K562 (cell line): ENCODE results near the gene PIMREG. TPM values are rescaled to one million over a fixed set of nuclear protein-coding genes. Genes with fewer than 3 reads are reported as not detected.
A peak's percentile ranks its signal among the peaks of the same experiment; 100 is the strongest.

Experiments
- ATAC-seq: fragments of 200-7000 bp; cut with Tn5 transposase; 3 replicates; pipeline ENCODE4 v1.9.1; 2020; ENCODE audit warnings: moderate library complexity
- BruUV-seq: library from RNA; stranded (reverse); fragments of 400-500 nt; replicated peaks from 2 replicates; lab custom pipeline; 2021; lab: Mats Ljungman, UMichigan
- CTCF ChIA-PET: fragments of 300-600 bp; formaldehyde crosslinking; extraction: SDS; loops from one replicate; lab custom pipeline; 2021; ENCODE audit warnings: low intra/inter-chr PET ratio; lab: Yijun Ruan, JAX
- POLR2A ChIA-PET: fragments of 300-600, 350-650 bp; sonication (Branson Sonifier 250); formaldehyde crosslinking; extraction: SDS; loops from one replicate; lab custom pipeline; 2021; ENCODE audit warnings: antibody characterized with exemption, inconsistent platforms; lab: Yijun Ruan, JAX
- DNase-seq, 4 experiments: peaks; one replicate each; pipeline versions ENCODE4 v3.0.0 to v3.0.0-alpha.2; 2011 to 2018; ENCODE audit warnings: low spot score in 3 of 4, mixed read lengths in 3 of 4; ENCODE audit errors: extremely low read depth in 1 of 4
- FAIRE-seq: peaks from 2 replicates; lab custom pipeline; 2011; peaks lifted over from hg19 to GRCh38; lab: Jason Lieb, UNC
- H2AFZ ChIP-seq: 2 replicates; pipeline ENCODE4 v1.6.0; 2011; ENCODE audit warnings: low read depth, low read length, control low read depth, inconsistent platforms
- H3K27ac ChIP-seq: fragments of 200-600 bp; 3 replicates; pipeline ENCODE4 v1.8.0; 2011; ENCODE audit warnings: low read depth, mild to moderate bottlenecking, control low read depth, inconsistent platforms, low read length, moderate library complexity, mixed read lengths; ENCODE audit errors: extremely low read depth
- H3K27me3 ChIP-seq, 2 experiments: fragments of 300-600 bp in 1 of 2; 2 replicates in 1 of 2; 3 replicates in 1 of 2; pipeline versions ENCODE4 v1.6.0 to v1.8.0; 2011; ENCODE audit warnings: inconsistent platforms in 2 of 2, low read length in 2 of 2, mild to moderate bottlenecking in 1 of 2, mixed read lengths in 1 of 2, moderate library complexity in 1 of 2; ENCODE audit not compliant: control insufficient read depth in 2 of 2, insufficient read depth in 2 of 2
- H3K36me3 ChIP-seq: fragments of 300-600 bp; 3 replicates; pipeline ENCODE4 v1.8.0; 2011; ENCODE audit warnings: mild to moderate bottlenecking, low read length, inconsistent platforms; ENCODE audit not compliant: control insufficient read depth, insufficient read depth
- H3K4me1 ChIP-seq, 2 experiments: fragments of 200-600 bp in 1 of 2; replicated peaks in 1 of 2; 2 replicates in 1 of 2; 3 replicates in 1 of 2; pipeline versions ENCODE4 v1.5.1 to v1.8.0; 2011; ENCODE audit warnings: inconsistent platforms in 2 of 2, low read length in 2 of 2, mild to moderate bottlenecking in 1 of 2, mixed read lengths in 1 of 2, moderate library complexity in 1 of 2; ENCODE audit not compliant: control insufficient read depth in 2 of 2, insufficient read depth in 2 of 2
- H3K4me2 ChIP-seq: 2 replicates; pipeline ENCODE4 v1.6.1; 2011; ENCODE audit warnings: low read length, control low read depth, inconsistent platforms, mixed read lengths; ENCODE audit not compliant: insufficient read depth
- H3K4me3 ChIP-seq: fragments of 200-600 bp; sonication (generic), shearing (Covaris generic); 2 replicates; pipeline ENCODE4 v1.5.1; 2016; ENCODE audit warnings: control low read depth, inconsistent platforms
- H3K79me2 ChIP-seq: fragments of 200-600 bp; 3 replicates; pipeline ENCODE4 v1.8.0; 2011; ENCODE audit warnings: low read length, inconsistent platforms; ENCODE audit not compliant: control insufficient read depth, insufficient read depth
- H3K9ac ChIP-seq, 2 experiments: 2 replicates each; pipeline versions ENCODE4 v1.6.0 to v1.6.1; 2011; ENCODE audit warnings: low read depth in 2 of 2, low read length in 2 of 2, control low read depth in 1 of 2, inconsistent platforms in 1 of 2, mild to moderate bottlenecking in 1 of 2, mixed read lengths in 1 of 2; ENCODE audit not compliant: insufficient read depth in 1 of 2
- H3K9me1 ChIP-seq: one replicate; pipeline ENCODE4 v1.6.0; 2011; ENCODE audit warnings: inconsistent platforms, mild to moderate bottlenecking, low read length, moderate library complexity; ENCODE audit not compliant: control insufficient read depth, insufficient read depth
- H3K9me3 ChIP-seq: replicated peaks from 2 replicates; pipeline ENCODE4 v1.5.1; 2011; ENCODE audit warnings: low read depth, low read length, inconsistent platforms; ENCODE audit not compliant: control insufficient read depth, insufficient read depth
- H4K20me1 ChIP-seq: replicated peaks from 2 replicates; pipeline ENCODE4 v1.6.1; 2011; ENCODE audit warnings: low read length, inconsistent platforms, mixed read lengths; ENCODE audit not compliant: control insufficient read depth, insufficient read depth
- CC2D1A ChIP-seq: fragments of 450-650 bp; IDR thresholded peaks from 2 replicates; pipeline ENCODE4 v1.6.1; 2017; ENCODE audit warnings: mild to moderate bottlenecking
- DIDO1 ChIP-seq: fragments of 450-650 bp; IDR thresholded peaks from 2 replicates; pipeline ENCODE4 v1.6.1; 2016; ENCODE audit warnings: low read depth, missing biosample characterization, missing genetic modification characterization
- E2F3 ChIP-seq: fragments of 250-450 bp; sonication (Bioruptor Pico); IDR thresholded peaks from 2 replicates; pipeline ENCODE4 v1.4.0; 2020; ENCODE audit warnings: mild to moderate bottlenecking
- E2F5 ChIP-seq: sonication (generic); formaldehyde crosslinking; IDR thresholded peaks from 2 replicates; pipeline ENCODE4 v1.8.0; 2022; ENCODE audit warnings: mild to moderate bottlenecking, missing genetic modification reagents
- FOS ChIP-seq: IDR thresholded peaks from 3 replicates; pipeline ENCODE4 v1.6.1; 2011; ENCODE audit not compliant: insufficient read length; ENCODE audit errors: extremely low read depth
- GABPA ChIP-seq: fragments of 200-800 bp; sonication (Bioruptor generic); conservative IDR thresholded peaks from 2 replicates; pipeline ENCODE4 v1.6.1; 2016; ENCODE audit warnings: low read depth, missing genetic modification characterization, missing compliant biosample characterization
- GATA2 ChIP-seq: sonication (generic); formaldehyde crosslinking; IDR thresholded peaks from 2 replicates; pipeline ENCODE4 v1.4.0; 2020; ENCODE audit warnings: mild to moderate bottlenecking, missing genetic modification reagents
- HIVEP1 ChIP-seq: fragments of 250-450 bp; sonication (Bioruptor Pico); IDR thresholded peaks from 2 replicates; pipeline ENCODE4 v1.4.0; 2020; ENCODE audit warnings: mild to moderate bottlenecking
- NR2C1 ChIP-seq, 2 experiments: fragments of 450-650 bp; IDR thresholded peaks; 2 replicates each; pipeline ENCODE4 v1.6.1; 2017; ENCODE audit warnings: mild to moderate bottlenecking in 2 of 2, antibody characterized with exemption in 1 of 2, inconsistent platforms in 1 of 2, missing compliant biosample characterization in 1 of 2, missing genetic modification characterization in 1 of 2
- RAD51 ChIP-seq: fragments of 450-650 bp; IDR thresholded peaks from 2 replicates; pipeline ENCODE4 v1.7.1; 2016; ENCODE audit warnings: low read depth, mild to moderate bottlenecking, borderline replicate concordance
- USF2 ChIP-seq: sonication (generic); formaldehyde crosslinking; IDR thresholded peaks from 2 replicates; pipeline ENCODE4 v1.5.0; 2020; ENCODE audit warnings: missing genetic modification reagents
- WGBS: fragments of 100-300 bp; shearing (Covaris generic); methylation state at CpG from one replicate; pipeline ENCODE4 v1.1.6; 2016; ENCODE audit warnings: low coverage, mixed read lengths; ENCODE audit not compliant: insufficient coverage; ENCODE audit errors: missing lambda C conversion rate; 5-methylcytosine and 5-hydroxymethylcytosine counted together
- in situ Hi-C: fragments of 300-500 bp; cut with MboI; formaldehyde crosslinking; loops from 4 replicates; pipeline ENCODE4 v1.15.0; 2018; ENCODE audit warnings: inconsistent platforms, mixed read lengths
- intact Hi-C: fragments of 100-400 bp; cut with micrococcal nuclease; formaldehyde crosslinking; loops from 2 replicates; pipeline ENCODE4 v1.14.2; 2022
- polyA plus RNA-seq, 8 experiments: library from polyadenylated mRNA; depleted of rRNA in 4 of 8; stranded (reverse) in 5 of 8; unstranded in 3 of 8; fragments of >200 nt; fragmentation: Nextera tagmentation in 2 of 8; fragmentation: Illumina TruSeq in 1 of 8; extraction: Ambion mirVana in 2 of 8; extraction: Trizol in 1 of 8; gene quantifications; 2 replicates each; pipeline versions ENCODE4 v1.2.1 to v1.2.3, GENCODE V29; 2011 to 2014; ENCODE audit warnings: inconsistent platforms in 1 of 8, missing spikeins in 1 of 8
- total RNA-seq, 7 experiments: library from RNA; depleted of rRNA in 6 of 7; stranded (reverse); fragments of >200 nt in 6 of 7; fragmentation: Illumina TruSeq in 2 of 7; extraction: Trizol in 2 of 7; gene quantifications; 2 replicates each; pipeline versions ENCODE4 v1.2.1 to v1.2.3, GENCODE V29; 2011 to 2021; ENCODE audit warnings: low replicate concordance in 1 of 7
- TF ChIP-seq, protein P1 (sequence below), 2 experiments: IDR thresholded peaks; 2 replicates each; pipeline ENCODE4 v1.6.1; 2012; ENCODE audit warnings: improper control_type of control experiment in 2 of 2, low read depth in 2 of 2, low read length in 2 of 2, borderline replicate concordance in 1 of 2
- TF ChIP-seq, protein P2 (sequence below): fragments of 450-650 bp; formaldehyde crosslinking; IDR thresholded peaks from 2 replicates; pipeline ENCODE4 v1.4.0; 2020; ENCODE audit warnings: mild to moderate bottlenecking, mixed read lengths

PIMREG gene
- total and polyA plus RNA-seq, 9 of the 15 experiments (the other 6 are each of a cell fraction or from before 2014, with no cell fraction given): 1.1 to 16.7 (median 9.4) TPM

GRCh38 chr17:6491071-6491700, 46.9 kb downstream of the PIMREG start (continued):
- TF ChIP-seq E2F5 (CRISPR knock-in tag): no peak
- no peak for TF ChIP-seq HIVEP1
- TF ChIP-seq, all 486 proteins: peak for 0

DNA sequence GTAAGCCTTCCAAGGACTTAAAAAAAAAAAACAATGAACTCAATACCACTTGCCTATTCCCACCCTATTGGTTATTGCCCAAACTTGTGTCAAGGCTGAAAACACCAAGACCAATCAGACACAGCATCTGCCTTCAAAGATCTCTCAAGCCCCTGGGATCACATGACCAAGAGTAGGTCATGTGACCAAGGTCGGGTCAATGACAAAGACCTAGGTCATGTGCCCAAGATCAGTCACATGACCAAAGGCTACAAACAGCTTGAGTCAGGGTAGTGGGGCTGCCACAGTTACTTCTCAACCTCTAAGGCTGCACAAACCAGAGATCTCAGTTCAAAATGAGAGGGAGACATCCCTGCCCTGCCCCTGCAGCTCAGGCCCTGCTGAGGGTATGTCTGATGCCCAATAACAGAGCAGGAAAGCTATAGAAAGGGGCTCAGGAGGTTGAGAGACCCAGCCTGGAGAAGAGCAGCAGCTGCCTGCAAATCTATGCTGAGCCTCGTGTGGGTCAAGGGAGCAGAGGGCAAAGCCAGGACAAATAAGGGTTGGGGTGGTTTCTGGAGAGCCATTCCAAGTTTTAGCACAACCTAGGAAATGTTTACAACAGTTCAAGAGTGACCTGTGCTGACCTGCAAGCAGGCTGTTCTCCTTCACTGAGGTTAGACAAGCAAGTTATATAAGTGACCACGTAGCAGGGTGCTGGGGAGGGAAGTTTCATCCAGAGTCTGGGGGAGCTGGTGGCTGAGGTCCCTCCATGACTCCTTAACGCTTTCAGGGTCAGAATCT, 48.8 kb downstream of the PIMREG start:
- H3K4me1 ChIP-seq: no peaks in the 10 kb centered on the region
- ChIA-PET POLR2A (interaction anchor here (0.7 kb wide), 1 partner anchor 15 kb away, joined by 4 read pairs; no protein-coding TSS in a partner anchor), CTCF (no interaction called here)
- no peaks in the 10 kb centered on the region for H4K20me1 ChIP-seq
- H3K36me3 ChIP-seq: no peaks in the 10 kb centered on the region
- H3K79me2 ChIP-seq: no peaks in the 10 kb centered on the region
- no peak overlapping the region for H3K4me2 ChIP-seq
- in situ Hi-C loops (no loop called here), intact Hi-C loops (no loop called here)
- H3K9me3 ChIP-seq: no peaks in the 10 kb centered on the region
- no TSS peak for BruUV-seq
- 0 out of 2 replicates have a peak overlapping the region, but pooled peaks have one; percentile 24 for H2AFZ ChIP-seq
- peak in 2 of 4 experiments; percentile 22 to 40 for DNase-seq
- no peak for ATAC-seq
- H3K27me3 ChIP-seq: peaks cover 0 to 26% of the 10 kb centered on the region in 2 experiments; a peak in 4 of 5 replicates
- H3K4me3 ChIP-seq: no peak overlapping the region
- no peak overlapping the region for H3K9ac ChIP-seq
- no peak overlapping the region for H3K27ac ChIP-seq
- H3K9me1 ChIP-seq: no peaks in the 10 kb centered on the region
- no peak for FAIRE-seq
- WGBS: 7% methylated on average over 3 of the region's 4 CpGs
- TF ChIP-seq DIDO1 (tag): no peak
- TF ChIP-seq GABPA: no peak
- no peak for TF ChIP-seq CC2D1A
- TF ChIP-seq GATA2 (CRISPR knock-in tag): no peak
- TF ChIP-seq, protein P1, sequence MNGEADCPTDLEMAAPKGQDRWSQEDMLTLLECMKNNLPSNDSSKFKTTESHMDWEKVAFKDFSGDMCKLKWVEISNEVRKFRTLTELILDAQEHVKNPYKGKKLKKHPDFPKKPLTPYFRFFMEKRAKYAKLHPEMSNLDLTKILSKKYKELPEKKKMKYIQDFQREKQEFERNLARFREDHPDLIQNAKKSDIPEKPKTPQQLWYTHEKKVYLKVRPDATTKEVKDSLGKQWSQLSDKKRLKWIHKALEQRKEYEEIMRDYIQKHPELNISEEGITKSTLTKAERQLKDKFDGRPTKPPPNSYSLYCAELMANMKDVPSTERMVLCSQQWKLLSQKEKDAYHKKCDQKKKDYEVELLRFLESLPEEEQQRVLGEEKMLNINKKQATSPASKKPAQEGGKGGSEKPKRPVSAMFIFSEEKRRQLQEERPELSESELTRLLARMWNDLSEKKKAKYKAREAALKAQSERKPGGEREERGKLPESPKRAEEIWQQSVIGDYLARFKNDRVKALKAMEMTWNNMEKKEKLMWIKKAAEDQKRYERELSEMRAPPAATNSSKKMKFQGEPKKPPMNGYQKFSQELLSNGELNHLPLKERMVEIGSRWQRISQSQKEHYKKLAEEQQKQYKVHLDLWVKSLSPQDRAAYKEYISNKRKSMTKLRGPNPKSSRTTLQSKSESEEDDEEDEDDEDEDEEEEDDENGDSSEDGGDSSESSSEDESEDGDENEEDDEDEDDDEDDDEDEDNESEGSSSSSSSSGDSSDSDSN (IDR thresholded peaks at IDR 0.05; ENCODE audit: borderline replicate concordance in 1 of 2, low read depth in 2 of 2, low read length in 2 of 2): no peak
- peak; percentile 98 for TF ChIP-seq RAD51
- no peak for TF ChIP-seq E2F3 (CRISPR knock-in tag)
- TF ChIP-seq FOS: peak; percentile 24
- TF ChIP-seq NR2C1 (IDR thresholded peaks at IDR 0.05): peak; percentile 39; the same call in 1 of the 2 replicates
- peak; percentile 68 for TF ChIP-seq NR2C1 (tag; IDR thresholded peaks at IDR 0.05)
- TF ChIP-seq, protein P2, sequence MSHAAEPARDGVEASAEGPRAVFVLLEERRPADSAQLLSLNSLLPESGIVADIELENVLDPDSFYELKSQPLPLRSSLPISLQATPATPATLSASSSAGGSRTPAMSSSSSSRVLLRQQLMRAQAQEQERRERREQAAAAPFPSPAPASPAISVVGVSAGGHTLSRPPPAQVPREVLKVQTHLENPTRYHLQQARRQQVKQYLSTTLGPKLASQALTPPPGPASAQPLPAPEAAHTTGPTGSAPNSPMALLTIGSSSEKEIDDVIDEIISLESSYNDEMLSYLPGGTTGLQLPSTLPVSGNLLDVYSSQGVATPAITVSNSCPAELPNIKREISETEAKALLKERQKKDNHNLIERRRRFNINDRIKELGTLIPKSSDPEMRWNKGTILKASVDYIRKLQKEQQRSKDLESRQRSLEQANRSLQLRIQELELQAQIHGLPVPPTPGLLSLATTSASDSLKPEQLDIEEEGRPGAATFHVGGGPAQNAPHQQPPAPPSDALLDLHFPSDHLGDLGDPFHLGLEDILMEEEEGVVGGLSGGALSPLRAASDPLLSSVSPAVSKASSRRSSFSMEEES: peak; percentile 96
- TF ChIP-seq USF2 (CRISPR knock-in tag): peak; percentile 93
